Esophagus squamous epithelium (tissue), 4 donors: Measurements from ENCODE around the gene MOV10.

Source experiments
- POLR2A ChIP-seq, 4 donors: fragments of 450-650 bp; IDR thresholded peaks; one replicate each; pipeline ENCODE4 v1.6.1; 2017; ENCODE audit warnings: antibody characterized with exemption in 4 of 4, mild to moderate bottlenecking in 4 of 4, moderate library complexity in 3 of 4
- TF ChIP-seq, protein P1 (sequence below), 6 experiments: fragments of 450-650 bp in 4 of 6; fragments of 200-600 bp in 2 of 6; sonication (generic) in 2 of 6; IDR thresholded peaks; one replicate each; pipeline ENCODE4 v1.5.1; 2016 to 2019; ENCODE audit warnings: antibody characterized with exemption in 6 of 6, mild to moderate bottlenecking in 4 of 6, moderate library complexity in 4 of 6

DNA sequence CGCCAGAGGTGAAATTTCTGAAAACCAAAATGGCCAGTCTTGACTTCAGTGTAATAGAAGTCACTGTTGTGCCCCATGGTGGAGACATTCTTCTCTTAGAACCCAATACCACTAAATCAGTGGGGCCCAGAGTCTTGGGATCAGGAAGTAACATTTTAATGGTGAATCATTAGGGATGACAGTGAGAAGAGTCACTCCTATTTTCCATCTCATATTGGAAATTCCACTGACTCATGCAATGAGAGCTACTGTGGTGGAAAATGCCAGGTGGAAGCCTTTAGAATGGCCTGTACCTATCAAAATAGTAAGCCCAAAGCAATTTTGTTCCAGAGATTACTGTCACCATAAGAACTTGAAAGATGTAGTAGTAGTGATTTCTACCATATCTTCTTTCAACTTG lies 61.3 kb downstream of the MOV10 start:
- TF ChIP-seq, protein P1, sequence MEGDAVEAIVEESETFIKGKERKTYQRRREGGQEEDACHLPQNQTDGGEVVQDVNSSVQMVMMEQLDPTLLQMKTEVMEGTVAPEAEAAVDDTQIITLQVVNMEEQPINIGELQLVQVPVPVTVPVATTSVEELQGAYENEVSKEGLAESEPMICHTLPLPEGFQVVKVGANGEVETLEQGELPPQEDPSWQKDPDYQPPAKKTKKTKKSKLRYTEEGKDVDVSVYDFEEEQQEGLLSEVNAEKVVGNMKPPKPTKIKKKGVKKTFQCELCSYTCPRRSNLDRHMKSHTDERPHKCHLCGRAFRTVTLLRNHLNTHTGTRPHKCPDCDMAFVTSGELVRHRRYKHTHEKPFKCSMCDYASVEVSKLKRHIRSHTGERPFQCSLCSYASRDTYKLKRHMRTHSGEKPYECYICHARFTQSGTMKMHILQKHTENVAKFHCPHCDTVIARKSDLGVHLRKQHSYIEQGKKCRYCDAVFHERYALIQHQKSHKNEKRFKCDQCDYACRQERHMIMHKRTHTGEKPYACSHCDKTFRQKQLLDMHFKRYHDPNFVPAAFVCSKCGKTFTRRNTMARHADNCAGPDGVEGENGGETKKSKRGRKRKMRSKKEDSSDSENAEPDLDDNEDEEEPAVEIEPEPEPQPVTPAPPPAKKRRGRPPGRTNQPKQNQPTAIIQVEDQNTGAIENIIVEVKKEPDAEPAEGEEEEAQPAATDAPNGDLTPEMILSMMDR (IDR thresholded peaks at IDR 0.05), result no peak
- no peak for TF ChIP-seq POLR2A (IDR thresholded peaks at IDR 0.05)
